K562 (cell line): Measurements from ENCODE around the gene FBXW11. TPM values are rescaled to one million over a fixed set of nuclear protein-coding genes. Genes with fewer than 3 reads are reported as not detected.

Experiments used
- AFF4 ChIP-seq: sonication (generic); formaldehyde crosslinking; IDR thresholded peaks from 2 replicates; pipeline ENCODE4 v1.8.0; 2023; ENCODE audit warnings: mild to moderate bottlenecking, missing genetic modification reagents
- CBX1 ChIP-seq: sonication (generic); IDR thresholded peaks from 2 replicates; pipeline ENCODE4 v1.6.1; 2016; ENCODE audit warnings: antibody characterized with exemption, low read depth, mild to moderate bottlenecking
- CEBPG ChIP-seq, 3 experiments: fragments of 200-800 bp in 1 of 3; sonication (Bioruptor generic) in 1 of 3; sonication (generic) in 1 of 3; formaldehyde crosslinking in 1 of 3; IDR thresholded peaks in 2 of 3; conservative IDR thresholded peaks in 1 of 3; 2 replicates each; pipeline versions ENCODE4 v1.6.1 to v1.8.0; 2016 to 2022; ENCODE audit warnings: missing compliant biosample characterization in 2 of 3, missing genetic modification characterization in 2 of 3, mild to moderate bottlenecking in 1 of 3, missing genetic modification reagents in 1 of 3
- DPF2 ChIP-seq: fragments of 450-650 bp; IDR thresholded peaks from 2 replicates; pipeline ENCODE4 v1.6.1; 2016
- EGR1 ChIP-seq: fragments of 450-650 bp; conservative IDR thresholded peaks from 2 replicates; pipeline ENCODE4 v1.6.1; 2017; ENCODE audit warnings: mild to moderate bottlenecking
- FOSL1 ChIP-seq: fragments of 200-800 bp; sonication (Bioruptor generic); conservative IDR thresholded peaks from 2 replicates; pipeline ENCODE4 v1.6.1; 2016; ENCODE audit warnings: missing genetic modification characterization, missing compliant biosample characterization
- FOXM1 ChIP-seq, 2 experiments: fragments of 450-650 bp in 1 of 2; sonication (generic) in 1 of 2; formaldehyde crosslinking in 1 of 2; IDR thresholded peaks; 2 replicates each; pipeline versions ENCODE4 v1.6.1 to v1.9.0; 2017 to 2022; ENCODE audit warnings: low read depth in 2 of 2, mild to moderate bottlenecking in 2 of 2, missing genetic modification reagents in 1 of 2, moderate library complexity in 1 of 2
- GTF2A2 ChIP-seq: IDR thresholded peaks from 2 replicates; pipeline ENCODE4 v1.6.1; 2016; ENCODE audit warnings: mild to moderate bottlenecking, missing genetic modification characterization, missing compliant biosample characterization
- GTF2E2 ChIP-seq: fragments of 200-800 bp; sonication (Bioruptor generic); IDR thresholded peaks from 2 replicates; pipeline ENCODE4 v1.6.1; 2016; ENCODE audit warnings: missing genetic modification characterization, missing compliant biosample characterization
- HDAC1 ChIP-seq, 2 experiments: fragments of 450-650 bp; IDR thresholded peaks; 2 replicates each; pipeline ENCODE4 v1.6.1; 2016 to 2017; ENCODE audit warnings: inconsistent platforms in 1 of 2, mild to moderate bottlenecking in 1 of 2, moderate library complexity in 1 of 2
- KAT8 ChIP-seq: fragments of 450-650 bp; IDR thresholded peaks from 2 replicates; pipeline ENCODE4 v1.6.1; 2016; ENCODE audit warnings: low read depth, mild to moderate bottlenecking
- KDM1A ChIP-seq, 2 experiments: fragments of 450-650 bp; IDR thresholded peaks; 2 replicates each; pipeline ENCODE4 v1.6.1; 2016; ENCODE audit warnings: mild to moderate bottlenecking in 2 of 2
- POLR3A ChIP-seq: IDR thresholded peaks from 2 replicates; pipeline ENCODE4 v1.6.1; 2011; ENCODE audit warnings: borderline replicate concordance, mild to moderate bottlenecking, moderate library complexity; ENCODE audit not compliant: insufficient read length, insufficient read depth; ENCODE audit errors: extremely low read depth
- SMARCA4 ChIP-seq: fragments of 450-650 bp; IDR thresholded peaks from 2 replicates; pipeline ENCODE4 v1.6.1; 2016
- SMARCE1 ChIP-seq: fragments of 450-650 bp; IDR thresholded peaks from 2 replicates; pipeline ENCODE4 v1.7.1; 2016; ENCODE audit warnings: mild to moderate bottlenecking
- SPI1 ChIP-seq: IDR thresholded peaks from 2 replicates; pipeline ENCODE4 v1.6.1; 2011; ENCODE audit warnings: low read depth, low read length, control low read depth, borderline replicate concordance
- SREBF2 ChIP-seq: sonication (generic); formaldehyde crosslinking; IDR thresholded peaks from 2 replicates; pipeline ENCODE4 v1.4.0; 2020; ENCODE audit warnings: mild to moderate bottlenecking, missing genetic modification reagents
- TCF3 ChIP-seq: sonication (generic); formaldehyde crosslinking; IDR thresholded peaks from 2 replicates; pipeline ENCODE4 v1.4.0; 2020; ENCODE audit warnings: mild to moderate bottlenecking, missing genetic modification reagents
- ZEB2 ChIP-seq: fragments of 450-650 bp; IDR thresholded peaks from 2 replicates; pipeline ENCODE4 v1.6.1; 2016
- polyA plus RNA-seq, 8 experiments: library from polyadenylated mRNA; depleted of rRNA in 4 of 8; stranded (reverse) in 5 of 8; unstranded in 3 of 8; fragments of >200 nt; fragmentation: Nextera tagmentation in 2 of 8; fragmentation: Illumina TruSeq in 1 of 8; extraction: Ambion mirVana in 2 of 8; extraction: Trizol in 1 of 8; gene quantifications; 2 replicates each; pipeline versions ENCODE4 v1.2.1 to v1.2.3, GENCODE V29; 2011 to 2014; ENCODE audit warnings: inconsistent platforms in 1 of 8, missing spikeins in 1 of 8
- total RNA-seq, 7 experiments: library from RNA; depleted of rRNA in 6 of 7; stranded (reverse); fragments of >200 nt in 6 of 7; fragmentation: Illumina TruSeq in 2 of 7; extraction: Trizol in 2 of 7; gene quantifications; 2 replicates each; pipeline versions ENCODE4 v1.2.1 to v1.2.3, GENCODE V29; 2011 to 2021; ENCODE audit warnings: low replicate concordance in 1 of 7

FBXW11 gene
- total and polyA plus RNA-seq, 9 of the 15 experiments (the other 6 are each of a cell fraction or from before 2014, with no cell fraction given) = 3.0 to 28.6 (median 23.6) TPM

GRCh38 chr5:172002840-172003512 lies 3.5 kb downstream of the FBXW11 start (continued):
- no peak for TF ChIP-seq TCF3 (CRISPR knock-in tag)
- 0 out of 2 replicates have a peak, but pooled peaks have one; percentile 32 for TF ChIP-seq ZEB2
- TF ChIP-seq KAT8 = no peak
- TF ChIP-seq SMARCE1 = peak; percentile 38; the same call in 1 of the 2 replicates
- peak; percentile 48 for TF ChIP-seq SMARCA4
- TF ChIP-seq FOXM1 (IDR thresholded peaks at IDR 0.05; ENCODE audit: low read depth) = no peak
- no peak for TF ChIP-seq FOXM1 (CRISPR knock-in tag; IDR thresholded peaks at IDR 0.05; ENCODE audit: low read depth)
- no peak for TF ChIP-seq CEBPG (CRISPR knock-in tag; IDR thresholded peaks at IDR 0.05)
- 0 out of 4 replicates have a peak, but pooled peaks of 1 of the 2 experiments have one; percentile 9 for TF ChIP-seq CEBPG (tag; conservative IDR thresholded peaks at IDR 0.05 in 1 of 2, IDR thresholded peaks at IDR 0.05 in 1 of 2)
- TF ChIP-seq KDM1A (IDR thresholded peaks at IDR 0.05) = peak; percentile 41; a peak in 1 of 4 replicates
- TF ChIP-seq CBX1 = no peak
- TF ChIP-seq POLR3A = no peak
- TF ChIP-seq GTF2A2 (tag) = no peak
- TF ChIP-seq FOSL1 (tag) = peak; percentile 72
- 0 out of 2 replicates have a peak, but pooled peaks have one; percentile 20 for TF ChIP-seq EGR1
- peak; percentile 44; the same call in 1 of the 2 replicates for TF ChIP-seq DPF2
- no peak for TF ChIP-seq AFF4 (CRISPR knock-in tag)
- 0 out of 2 replicates have a peak, but pooled peaks have one; percentile 50 for TF ChIP-seq GTF2E2 (tag)
- TF ChIP-seq HDAC1 (IDR thresholded peaks at IDR 0.05) = no peak
- TF ChIP-seq SREBF2 = no peak
- TF ChIP-seq SPI1 = peak; percentile 81
